G401.6 (cell line): ENCODE results near the gene DCAF12.
A peak's percentile ranks its signal among the peaks of the same experiment; 100 is the strongest.
"Not testable (repeated sequence)": the region's sequence is repeated elsewhere in the genome, so short reads cannot be mapped to it uniquely, and the experiment has no call there.

ENCODE experiments used
- FAIRE-seq: peaks from 2 replicates; lab custom pipeline; 2012; peaks lifted over from hg19 to GRCh38; lab: Jason Lieb, UNC

The DCAF12 gene

DNA sequence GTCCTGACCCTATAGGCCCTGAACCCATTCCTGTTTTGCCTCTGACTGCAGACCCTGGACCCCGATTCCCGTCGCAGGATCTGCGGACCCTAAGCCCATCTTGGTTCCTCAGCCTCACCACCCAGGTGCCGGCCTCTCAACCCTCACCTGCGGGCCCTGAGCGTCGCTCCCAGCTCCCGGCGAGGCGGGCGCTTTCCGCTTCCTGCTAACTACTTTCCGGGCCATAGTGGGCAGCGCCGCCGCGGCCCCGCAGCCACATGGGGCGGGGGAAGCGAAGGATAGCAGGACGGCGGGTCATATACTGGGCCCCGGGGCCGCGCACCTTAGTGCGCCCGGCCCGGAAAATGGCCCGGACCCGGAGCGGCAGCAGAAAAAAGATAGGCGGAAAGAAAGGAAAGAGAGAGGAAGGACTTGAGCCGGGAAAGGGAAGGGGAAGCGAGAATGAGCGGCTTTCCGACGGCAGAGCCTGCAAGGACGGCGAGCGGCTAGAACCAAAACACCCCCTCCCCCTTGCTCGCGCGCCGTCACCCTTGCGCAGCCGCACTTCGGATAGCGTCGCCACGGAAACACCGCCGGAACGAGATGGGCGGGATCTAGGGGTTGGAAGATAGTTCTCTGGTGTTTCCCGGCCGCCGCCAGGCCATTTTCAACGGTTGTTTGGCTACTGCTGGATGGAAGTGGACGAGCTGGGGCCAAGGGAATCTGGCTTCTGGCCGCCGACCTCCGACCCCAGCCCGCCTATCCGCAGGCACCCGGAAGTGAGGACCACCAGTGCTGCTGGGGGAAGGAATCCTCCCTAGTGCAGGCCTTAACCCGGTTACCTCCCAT lies at the start of gene DCAF12:
TSS of gene DCAF12 (minus strand) at position 492 of the 828 bp plus-strand sequence. CDS start at position 225, 267 bp downstream.
- FAIRE-seq: peak; percentile 95

DNA sequence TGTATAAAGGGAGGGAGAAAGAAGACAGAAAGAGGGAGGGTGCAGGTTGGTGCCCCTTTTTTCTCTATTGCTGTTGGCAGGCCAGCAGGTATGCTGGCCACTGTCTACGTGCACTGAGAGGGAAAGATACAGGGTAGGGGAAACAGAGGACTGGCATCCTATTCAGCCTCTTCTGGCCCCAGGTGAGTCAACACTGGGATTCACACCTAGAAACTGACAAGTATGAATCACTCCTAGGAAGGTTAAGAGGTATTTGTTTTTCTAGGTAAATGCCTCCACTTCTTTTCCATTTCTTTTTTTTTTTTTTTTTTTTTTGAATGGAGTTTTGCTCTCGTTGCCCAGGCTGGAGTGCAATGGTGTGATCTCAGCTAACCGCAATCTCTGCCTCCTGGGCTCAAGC lies 49.6 kb upstream of the DCAF12 start:
- no peak for FAIRE-seq

DNA sequence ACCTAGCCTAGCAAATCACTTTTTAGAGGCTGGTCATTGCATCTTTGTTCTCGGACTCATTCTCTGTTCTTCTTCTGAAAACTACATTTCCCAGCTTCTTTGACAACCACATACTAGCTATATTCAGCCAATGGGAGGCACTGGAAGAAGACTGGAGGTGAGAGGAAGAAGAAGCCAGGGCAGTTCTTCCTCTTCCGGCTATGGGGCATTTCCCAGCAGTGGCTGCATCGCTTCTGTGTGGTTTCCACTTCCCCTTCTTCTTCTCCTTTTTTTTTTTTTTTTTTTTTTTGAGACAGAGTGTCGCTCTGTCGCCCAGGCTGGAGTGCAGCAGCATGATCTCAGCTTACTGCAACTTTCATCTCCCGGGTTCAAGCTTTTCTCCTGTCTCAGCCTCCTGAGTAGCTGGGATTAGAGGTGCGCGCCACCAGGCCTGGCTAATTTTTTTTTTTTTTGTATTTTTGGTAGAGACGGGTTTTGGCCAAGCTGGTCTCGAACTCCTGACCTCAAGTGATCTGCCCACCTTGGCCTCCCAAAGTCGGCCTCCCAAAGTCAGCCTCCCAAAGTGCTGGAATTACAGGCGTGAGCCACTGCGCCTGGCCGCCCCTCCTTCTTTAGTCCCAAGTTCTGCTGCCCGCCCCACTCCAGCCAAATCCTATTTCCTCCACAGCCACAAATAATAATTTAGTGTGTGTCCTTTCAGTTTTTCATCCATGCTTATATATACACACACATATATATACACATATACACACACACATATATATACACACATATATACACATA lies 45.4 kb upstream of the DCAF12 start:
- no peak for FAIRE-seq

DNA sequence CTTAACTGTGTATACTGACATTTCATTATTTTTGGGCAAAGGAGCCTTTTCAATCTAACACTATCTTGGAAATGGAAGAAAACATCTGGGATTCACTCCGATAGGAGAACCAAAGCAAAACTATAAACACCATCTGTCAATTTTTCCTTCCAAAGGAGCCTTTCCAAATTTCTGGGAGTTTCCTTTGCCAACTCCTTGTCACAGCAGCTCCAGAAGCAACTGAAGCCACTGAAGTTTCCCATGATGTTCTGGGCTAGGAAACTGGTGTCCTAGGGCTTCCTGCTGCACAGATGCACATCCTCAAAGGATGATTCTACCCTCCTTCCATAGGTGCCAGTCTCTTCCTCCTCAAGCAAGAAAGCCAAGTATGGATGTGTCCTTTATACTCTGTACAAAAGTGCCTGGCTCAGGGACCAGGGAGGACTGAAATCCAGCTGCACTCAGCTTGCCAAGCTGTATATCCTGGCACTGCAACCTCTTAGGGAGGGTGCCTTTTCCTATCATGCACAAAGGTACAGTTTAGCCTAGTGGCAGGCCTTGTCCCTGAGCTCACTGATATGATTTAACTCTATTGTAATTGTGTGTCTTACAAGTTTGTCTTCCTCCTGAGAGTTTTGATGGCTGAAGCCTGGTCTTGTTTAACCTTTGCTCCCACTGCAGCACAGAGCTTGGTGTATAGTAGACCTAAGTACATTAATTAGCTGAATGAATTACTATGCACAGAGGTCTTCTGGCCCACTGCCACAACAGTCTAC lies 43.9 kb upstream of the DCAF12 start:
- FAIRE-seq: no peak

DNA sequence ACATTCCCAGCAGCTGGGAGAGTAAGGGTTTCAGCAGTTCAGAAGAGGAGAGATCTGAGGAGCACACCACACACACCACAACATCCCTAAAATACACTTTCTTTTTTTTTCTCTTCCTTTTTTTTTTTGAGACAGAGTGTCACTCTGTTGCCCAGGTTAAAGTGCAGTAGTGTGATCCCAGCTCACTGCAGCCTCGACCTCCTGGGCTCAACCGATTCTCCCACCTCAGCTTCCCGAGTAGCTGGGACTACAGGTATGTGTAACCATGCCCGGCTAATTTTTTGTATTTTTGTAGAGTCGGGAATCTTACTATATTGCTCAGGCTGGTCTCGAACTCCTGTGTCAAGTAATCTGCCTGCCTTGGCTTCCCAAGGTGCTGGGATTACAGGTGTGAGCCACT lies 42.6 kb upstream of the DCAF12 start:
- no peak for FAIRE-seq

DNA sequence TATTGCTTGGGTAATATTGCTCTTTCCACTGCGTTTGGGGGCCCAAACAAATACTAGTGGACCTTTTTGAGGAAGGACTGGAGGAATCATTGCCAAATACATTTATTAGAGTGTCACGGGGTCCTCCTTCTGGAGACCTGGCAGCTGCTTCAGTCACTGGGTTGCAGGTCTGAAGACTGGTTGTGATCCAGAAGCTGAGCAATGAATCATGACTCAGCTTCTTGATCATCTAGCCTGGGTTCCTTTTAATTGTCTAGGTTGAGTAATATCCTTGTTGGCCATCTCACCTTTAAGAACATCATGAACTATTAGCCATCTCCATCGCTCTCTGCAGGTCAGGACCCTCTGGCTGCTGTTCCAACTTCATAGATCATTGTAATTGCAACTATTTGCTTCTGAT lies 36.9 kb upstream of the DCAF12 start:
- no peak for FAIRE-seq

DNA sequence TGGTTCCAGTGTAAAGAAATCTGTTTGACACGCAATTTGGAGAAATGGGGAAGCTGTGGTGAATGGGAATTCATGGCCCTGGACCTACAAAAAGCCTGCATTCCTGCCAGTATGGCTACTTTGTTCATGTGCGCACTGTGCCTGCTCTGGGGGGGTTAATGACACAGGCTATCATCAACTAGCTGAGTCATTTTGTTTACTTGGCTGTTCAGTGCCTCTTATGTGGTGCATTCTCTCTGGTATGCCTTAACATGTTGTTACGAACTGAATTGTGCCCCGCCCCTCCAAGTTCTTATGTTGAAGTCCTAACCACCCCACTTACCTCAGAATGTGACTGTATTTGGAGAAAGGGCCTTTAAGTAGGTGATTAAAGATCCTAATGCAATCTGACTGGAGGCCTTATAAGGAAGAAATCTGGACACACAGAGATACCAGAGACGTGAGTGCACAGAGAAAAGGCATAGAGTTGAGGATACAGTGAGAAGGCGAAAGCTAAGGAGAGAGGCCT lies 31.9 kb upstream of the DCAF12 start:
- no peak for FAIRE-seq

DNA sequence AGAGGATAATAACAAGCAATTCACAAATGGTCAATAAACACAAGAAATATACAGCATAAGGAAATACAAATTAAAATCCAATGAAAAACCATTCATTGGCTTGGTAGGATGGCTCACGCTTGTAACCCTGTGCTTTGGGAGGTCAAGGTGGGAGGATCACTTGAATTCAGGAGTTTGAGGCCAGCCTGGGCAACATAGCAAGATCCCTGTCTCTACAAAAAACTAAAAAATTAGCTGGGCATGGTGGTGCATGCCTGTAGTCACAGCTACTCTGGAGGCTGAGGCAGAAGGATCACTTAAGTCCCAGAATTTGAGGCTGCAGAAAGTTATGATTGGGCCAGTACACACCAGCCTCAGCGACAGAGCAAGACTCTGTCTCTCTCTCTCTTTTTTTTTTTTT lies 31.4 kb upstream of the DCAF12 start:
- no peak for FAIRE-seq

DNA sequence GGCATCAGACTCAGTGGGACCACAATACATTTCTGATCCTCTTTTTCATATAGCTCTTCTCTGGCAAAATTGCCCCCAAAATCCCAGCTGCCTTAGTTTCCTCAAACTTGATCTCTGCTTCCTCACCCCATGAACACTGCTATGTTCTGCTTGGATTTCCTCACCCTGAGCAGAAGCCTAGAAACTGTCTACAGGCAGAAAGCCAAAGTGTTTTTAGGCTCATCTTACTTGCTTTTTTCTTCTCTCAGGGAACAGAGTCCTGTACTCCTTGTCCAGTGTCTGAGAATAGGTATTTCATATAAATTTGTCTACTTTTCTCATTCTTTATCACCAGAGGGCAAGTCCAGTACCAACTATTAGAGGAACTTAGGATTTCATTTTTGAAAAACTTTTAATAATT lies 30.8 kb upstream of the DCAF12 start:
- no peak for FAIRE-seq

DNA sequence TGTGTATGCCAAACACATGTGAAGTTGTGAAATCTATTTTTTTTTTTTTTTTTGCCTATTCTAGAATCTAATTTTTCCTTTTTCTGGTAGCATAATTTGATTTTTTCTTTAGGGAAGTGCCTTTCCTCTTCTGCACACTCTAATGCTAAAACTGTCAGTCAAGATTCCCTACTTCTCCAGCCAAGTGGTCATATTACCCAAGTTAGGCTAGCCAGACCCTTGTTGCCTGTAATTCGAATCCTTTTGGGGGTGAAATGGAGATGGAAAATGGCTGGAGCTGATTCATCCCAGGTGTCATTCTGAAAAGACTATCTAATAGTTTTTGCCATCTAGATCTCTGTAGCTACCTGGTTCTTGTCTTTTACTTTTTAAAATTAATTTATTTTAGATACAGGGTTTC lies 27.6 kb upstream of the DCAF12 start:
- no peak for FAIRE-seq

DNA sequence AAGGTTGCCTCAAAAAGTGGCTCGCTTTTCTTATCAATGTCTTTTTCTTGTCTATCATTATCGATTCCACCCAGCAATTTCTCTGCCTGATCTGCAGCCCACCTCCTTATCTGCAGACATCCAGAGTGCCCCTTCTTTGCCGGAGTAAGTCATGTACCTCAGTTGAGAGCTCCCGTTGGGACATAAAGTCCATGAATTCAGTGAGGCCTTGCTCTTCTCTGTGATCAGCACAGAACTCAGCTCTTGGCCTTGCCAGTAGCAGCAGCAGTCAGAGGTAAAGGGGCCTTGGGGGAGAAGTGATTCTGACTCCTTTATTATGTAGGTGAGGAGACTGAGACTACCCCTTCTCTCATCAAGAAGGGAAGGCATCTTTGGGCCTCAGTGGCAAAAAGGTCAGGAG lies 24.9 kb upstream of the DCAF12 start:
- no peak for FAIRE-seq

DNA sequence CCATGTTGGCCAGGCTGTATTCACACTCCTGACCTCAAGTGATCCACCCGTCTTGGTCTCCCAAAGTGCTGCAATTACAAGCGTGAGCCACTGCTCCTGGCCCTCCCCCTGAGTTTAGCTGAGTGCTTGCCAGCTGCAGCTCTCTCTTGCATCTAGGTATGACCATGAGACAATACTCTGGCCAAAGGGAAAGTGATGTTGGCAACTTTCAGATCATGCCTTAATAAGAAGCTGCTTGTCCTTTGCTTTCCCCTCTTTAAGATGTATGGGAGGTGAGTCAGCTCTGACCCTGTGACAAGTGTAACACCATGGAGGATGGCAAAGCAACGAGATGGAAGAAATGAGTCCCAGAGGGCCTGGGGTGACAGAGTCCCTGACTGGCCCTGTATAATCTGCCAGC lies 18.7 kb upstream of the DCAF12 start:
- no peak for FAIRE-seq

DNA sequence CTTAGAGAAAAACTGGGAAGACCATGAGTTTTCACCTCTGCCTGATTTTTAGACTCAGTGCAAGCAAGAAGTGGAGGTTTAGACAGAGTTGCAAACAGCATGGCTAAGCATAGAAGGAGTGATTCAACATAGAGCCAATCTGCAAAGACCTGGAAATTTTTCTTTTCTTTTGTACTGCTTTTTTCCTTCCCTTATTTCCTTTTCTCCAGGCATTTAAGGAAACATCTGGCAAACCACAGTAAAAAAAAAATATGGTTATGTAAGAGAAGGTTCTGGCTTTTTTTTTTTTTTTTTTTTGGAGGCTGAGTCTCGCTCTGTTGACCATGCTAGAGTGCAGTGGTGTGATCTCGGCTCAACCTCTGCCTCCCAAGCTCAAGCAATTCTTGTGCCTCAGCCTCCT lies 16.6 kb upstream of the DCAF12 start:
- FAIRE-seq: no peak

DNA sequence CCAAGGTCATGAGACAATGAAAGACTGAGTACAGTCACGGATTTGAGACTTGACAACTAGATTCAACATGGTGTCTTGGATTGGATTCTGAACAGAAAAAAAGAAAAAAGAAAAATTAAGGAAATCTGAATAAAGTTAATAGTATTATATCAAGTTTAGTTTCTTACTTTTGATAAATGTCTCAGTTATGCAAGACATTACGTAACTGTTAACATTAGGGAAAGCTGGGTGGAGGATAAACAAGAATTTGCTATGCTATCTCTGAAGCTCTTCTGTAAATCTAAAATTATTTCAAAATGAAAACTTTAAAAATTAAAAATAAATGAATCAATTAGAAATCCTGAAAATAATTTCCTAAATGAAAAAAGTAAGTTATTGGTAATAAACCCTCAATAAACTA lies 14.4 kb upstream of the DCAF12 start:
- peak; percentile 59 for FAIRE-seq

DNA sequence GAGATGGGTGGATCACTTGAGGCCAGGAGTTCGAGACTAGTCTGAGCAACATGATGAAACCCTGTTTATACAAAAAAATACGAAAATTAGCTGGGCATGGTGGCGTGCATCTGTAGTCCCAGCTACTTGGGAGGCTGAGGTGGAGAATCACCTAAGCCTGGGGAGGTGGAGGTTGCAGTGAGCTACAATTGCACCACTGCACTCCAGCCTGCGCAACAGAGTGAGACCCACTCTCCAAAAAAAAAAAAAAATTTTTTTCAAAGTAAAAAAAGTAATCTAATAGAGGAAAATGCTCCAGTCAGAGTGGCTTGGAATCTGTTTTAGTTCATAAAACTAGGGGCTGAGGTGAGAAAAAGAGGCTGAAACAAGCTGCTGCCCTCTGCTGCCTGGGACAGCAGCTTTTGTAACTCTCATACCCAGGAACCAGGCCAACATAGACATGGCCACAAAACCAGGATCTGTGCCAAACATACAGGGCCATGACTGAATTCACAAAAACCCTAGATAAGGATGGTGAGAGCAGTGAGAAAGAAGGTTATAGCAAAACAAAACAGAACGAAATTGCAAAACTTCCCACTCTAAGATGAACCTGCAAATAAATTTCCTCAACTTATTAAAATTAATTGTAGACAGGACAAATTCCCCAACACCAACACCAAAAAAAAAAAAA lies 13.1 kb upstream of the DCAF12 start:
- peak; percentile 52 for FAIRE-seq

DNA sequence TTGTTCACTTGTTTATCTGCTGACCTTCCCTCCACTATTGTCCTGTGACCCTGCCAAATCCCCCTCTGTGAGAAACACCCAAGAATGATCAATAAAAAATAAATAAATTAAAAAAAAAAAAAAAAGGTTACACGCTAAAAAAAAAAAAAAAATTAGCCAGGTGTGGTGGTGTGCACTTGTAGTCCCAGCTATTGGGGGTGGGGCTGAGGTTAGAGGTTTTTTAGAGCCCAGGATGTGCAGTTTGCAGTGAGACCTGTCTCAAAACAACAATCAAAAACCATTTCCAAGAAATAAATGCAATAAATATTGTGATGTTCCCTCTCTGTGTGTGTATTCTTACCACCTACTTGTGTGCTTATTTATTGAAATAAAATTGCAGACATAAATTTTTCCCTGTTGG lies 12.1 kb upstream of the DCAF12 start:
- not testable (repeated sequence) for FAIRE-seq

DNA sequence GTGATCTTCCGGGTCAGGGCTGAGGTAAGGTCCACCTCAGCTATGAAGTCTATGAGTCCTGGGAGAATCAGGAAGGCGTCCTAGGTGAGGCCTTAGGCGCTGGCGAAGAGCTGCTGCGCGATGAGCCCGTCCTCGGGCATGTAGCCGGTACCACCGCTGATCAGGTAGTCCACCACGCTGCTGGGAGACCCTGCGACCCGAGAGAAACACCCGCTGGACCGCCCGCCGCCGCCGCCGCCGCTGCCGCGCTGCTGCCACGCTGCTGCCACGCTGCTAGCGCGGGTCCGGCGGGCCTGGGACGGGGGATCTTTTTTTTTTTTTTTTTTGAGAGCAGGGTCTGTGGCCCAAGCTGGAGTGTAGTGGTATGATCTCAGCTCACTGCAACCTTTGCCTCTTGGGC lies 8.0 kb upstream of the DCAF12 start:
- no peak for FAIRE-seq

DNA sequence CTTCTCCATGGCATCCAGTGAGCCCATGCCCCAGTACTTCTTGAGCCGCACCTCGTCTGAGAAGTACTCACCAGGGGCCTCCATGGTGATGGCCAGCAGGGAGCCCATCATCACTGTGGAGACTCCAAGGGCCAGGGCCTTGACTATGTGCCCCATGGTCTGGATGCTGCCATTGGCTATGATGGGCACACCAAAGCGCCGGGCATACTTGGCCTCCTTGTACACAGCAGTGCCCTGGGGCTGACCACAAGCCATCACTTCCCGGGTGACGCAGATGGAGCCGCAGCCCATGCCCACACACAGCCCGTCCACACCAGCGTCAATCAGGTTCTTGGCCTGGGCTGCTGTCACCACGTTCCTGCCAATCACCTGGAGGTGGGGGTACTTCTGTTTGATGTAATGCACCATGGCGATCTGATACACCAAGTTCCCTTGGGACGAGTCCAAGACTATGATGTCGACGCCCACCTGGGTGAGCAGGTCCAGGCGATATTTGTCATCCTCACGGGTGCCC lies 7.0 kb upstream of the DCAF12 start:
- FAIRE-seq: no peak

DNA sequence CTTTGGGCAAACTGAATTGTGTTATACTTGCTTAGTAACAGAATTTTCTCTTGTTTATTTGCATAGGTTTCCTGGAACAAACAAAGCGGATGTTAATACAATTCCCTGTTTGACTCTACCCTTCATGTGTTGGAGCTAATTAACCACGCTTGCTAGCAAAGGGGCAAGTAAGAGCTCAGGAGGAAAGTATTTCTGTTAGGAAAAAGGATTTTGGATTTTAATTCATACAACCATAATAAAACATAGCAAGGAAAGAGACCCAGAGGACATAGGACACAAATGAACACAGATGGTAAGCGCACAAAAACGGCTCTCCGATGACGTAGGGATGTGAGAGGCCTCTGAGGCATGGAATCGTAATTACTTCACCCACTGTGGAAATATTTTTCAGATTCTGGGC lies 5.1 kb upstream of the DCAF12 start:
- FAIRE-seq: no peak

DNA sequence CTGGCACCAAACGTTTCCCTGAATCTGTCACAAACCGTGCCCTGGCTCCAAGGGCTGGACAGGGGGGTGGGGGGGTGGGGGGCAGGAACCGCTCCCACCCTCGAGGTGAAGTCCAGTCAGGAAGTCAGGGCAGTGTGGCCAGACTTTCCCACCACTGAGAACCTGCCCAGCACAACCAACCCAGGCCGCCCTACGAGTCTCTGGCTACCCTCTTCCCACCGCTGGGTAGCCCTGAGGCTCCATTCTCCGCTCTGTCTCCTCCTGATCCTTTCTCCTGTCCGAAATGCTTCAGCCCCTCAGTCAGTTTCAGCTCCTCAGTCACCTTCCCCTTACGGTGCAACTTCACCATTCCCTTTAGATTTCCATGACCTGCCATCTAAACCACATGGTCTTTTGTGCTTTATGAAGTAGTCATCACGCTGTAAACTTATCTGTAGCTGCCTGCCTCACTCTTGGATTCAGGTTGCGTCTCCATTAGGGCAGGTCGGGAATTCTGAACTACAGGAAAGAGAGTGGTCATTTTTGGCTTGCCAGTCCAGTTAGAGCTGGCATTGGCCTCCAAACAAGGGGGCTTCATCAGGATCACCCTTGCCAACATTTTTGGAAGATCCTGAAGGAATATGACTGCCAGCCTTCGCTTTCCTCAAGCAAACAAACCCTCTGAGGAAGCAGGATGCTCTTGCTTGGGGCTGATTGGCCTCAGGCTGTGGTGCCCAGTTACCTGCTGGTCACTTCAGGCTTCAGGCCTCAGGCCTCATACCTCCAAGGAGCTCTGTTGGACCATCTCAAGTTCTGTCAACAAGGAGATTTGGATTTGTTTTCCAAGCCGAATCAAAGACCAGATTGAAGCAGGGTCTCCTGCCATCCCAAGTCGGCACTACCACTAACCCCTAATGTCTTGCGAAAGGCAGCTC lies 794 bp upstream of the DCAF12 start:
- no peak for FAIRE-seq

DNA sequence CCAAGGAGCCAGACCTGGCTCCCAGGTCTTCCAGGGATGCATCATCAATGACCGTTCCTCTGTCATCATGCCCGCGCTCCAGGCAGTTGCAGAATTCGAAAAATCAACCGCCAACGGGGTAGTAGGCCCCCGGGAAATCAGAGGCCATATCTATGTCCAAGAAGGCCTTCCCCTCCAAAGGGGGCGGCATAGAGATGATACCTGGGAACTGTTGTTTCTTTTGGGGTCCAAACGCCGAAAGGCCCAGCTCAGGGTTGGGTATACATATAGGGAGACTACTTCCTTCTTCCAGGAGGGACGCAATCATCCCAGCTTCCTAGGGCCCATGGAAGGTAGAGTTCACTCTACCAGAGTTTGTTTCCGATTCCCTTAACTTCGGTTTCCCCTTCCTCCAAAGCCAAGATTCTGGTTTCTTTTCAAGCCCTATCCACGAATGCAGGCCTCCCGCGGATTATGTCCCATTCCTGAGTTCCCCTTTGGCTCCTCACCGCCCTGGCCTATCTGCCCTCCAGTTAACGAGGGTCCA lies 754 bp downstream of the DCAF12 start:
- FAIRE-seq: no peak
